ENCODE measurements around the gene CC2D2A. TPM values are rescaled to one million over a fixed set of nuclear protein-coding genes. Genes with fewer than 3 reads are reported as not detected.

CC2D2A gene
- 0.53 TPM for polyA plus RNA-seq (2012; ENCODE audit: low read depth, missing spikeins)

GRCh38 chr4:15469402-15470127 lies at the start of gene CC2D2A:
TSS of gene CC2D2A (plus strand) at chr4:15469882. CDS start at chr4:15475933, 6,051 bp downstream.
- no peak for DNase-seq (ENCODE audit: insufficient read length, low spot score)
- no peak for TF ChIP-seq POLR2AphosphoS5 (IDR thresholded peaks at IDR 0.05; ENCODE audit: low read depth, low read length)
- no peak for TF ChIP-seq PAX5 (IDR thresholded peaks at IDR 0.05; ENCODE audit: insufficient read depth, low read length, severe bottlenecking)
- no peak for TF ChIP-seq SPI1 (IDR thresholded peaks at IDR 0.05; ENCODE audit: low read depth, low read length)
- TF ChIP-seq TAF1 (IDR thresholded peaks at IDR 0.05; ENCODE audit: low read depth, low read length): no peak
- no peak for TF ChIP-seq POLR2A (IDR thresholded peaks at IDR 0.05; ENCODE audit: low read depth, low read length)
- TF ChIP-seq POU2F2 (IDR thresholded peaks at IDR 0.05; ENCODE audit: low read depth, low read length): no peak
- peak; percentile 13 for FAIRE-seq

GRCh38 chr4:15420642-15421041 lies 49.0 kb upstream of the CC2D2A start:
- FAIRE-seq: no peak
- TF ChIP-seq POLR2A (IDR thresholded peaks at IDR 0.05; ENCODE audit: low read depth, low read length): no peak
- no peak for DNase-seq (ENCODE audit: insufficient read length, low spot score)

- DNase-seq (ENCODE audit: insufficient read length, low spot score) (no peak), FAIRE-seq (no peak)
- TF ChIP-seq POLR2AphosphoS5 (IDR thresholded peaks at IDR 0.05; ENCODE audit: low read depth, low read length) (no peak), SPI1 (IDR thresholded peaks at IDR 0.05; ENCODE audit: low read depth, low read length) (no peak), TAF1 (IDR thresholded peaks at IDR 0.05; ENCODE audit: low read depth, low read length) (no peak), POLR2A (IDR thresholded peaks at IDR 0.05; ENCODE audit: low read depth, low read length) (no peak), PAX5 (IDR thresholded peaks at IDR 0.05; ENCODE audit: insufficient read depth, low read length, severe bottlenecking) (no peak), POU2F2 (IDR thresholded peaks at IDR 0.05; ENCODE audit: low read depth, low read length) (no peak)
Measured at GRCh38 chr4:15423285-15423711, 46.4 kb upstream of the CC2D2A start.

- DNase-seq (ENCODE audit: insufficient read length, low spot score) (no peak), FAIRE-seq (no peak)
- TF ChIP-seq POLR2AphosphoS5 (IDR thresholded peaks at IDR 0.05; ENCODE audit: low read depth, low read length) (no peak), PAX5 (IDR thresholded peaks at IDR 0.05; ENCODE audit: insufficient read depth, low read length, severe bottlenecking) (no peak), POLR2A (IDR thresholded peaks at IDR 0.05; ENCODE audit: low read depth, low read length) (no peak), TAF1 (IDR thresholded peaks at IDR 0.05; ENCODE audit: low read depth, low read length) (no peak), SPI1 (IDR thresholded peaks at IDR 0.05; ENCODE audit: low read depth, low read length) (no peak), POU2F2 (IDR thresholded peaks at IDR 0.05; ENCODE audit: low read depth, low read length) (no peak)
Measured at GRCh38 chr4:15425520-15425919, 44.2 kb upstream of the CC2D2A start.

GRCh38 chr4:15427161-15427560 lies 42.5 kb upstream of the CC2D2A start:
- DNase-seq (ENCODE audit: insufficient read length, low spot score): no peak
- TF ChIP-seq POLR2A (IDR thresholded peaks at IDR 0.05; ENCODE audit: low read depth, low read length) (no peak), PAX5 (IDR thresholded peaks at IDR 0.05; ENCODE audit: insufficient read depth, low read length, severe bottlenecking) (no peak), SPI1 (IDR thresholded peaks at IDR 0.05; ENCODE audit: low read depth, low read length) (no peak), POU2F2 (IDR thresholded peaks at IDR 0.05; ENCODE audit: low read depth, low read length) (no peak), TAF1 (IDR thresholded peaks at IDR 0.05; ENCODE audit: low read depth, low read length) (no peak), POLR2AphosphoS5 (IDR thresholded peaks at IDR 0.05; ENCODE audit: low read depth, low read length) (no peak)
- FAIRE-seq: no peak

- TF ChIP-seq POLR2A (IDR thresholded peaks at IDR 0.05; ENCODE audit: low read depth, low read length) (no peak), TAF1 (IDR thresholded peaks at IDR 0.05; ENCODE audit: low read depth, low read length) (no peak), POU2F2 (IDR thresholded peaks at IDR 0.05; ENCODE audit: low read depth, low read length) (no peak), SPI1 (IDR thresholded peaks at IDR 0.05; ENCODE audit: low read depth, low read length) (no peak), PAX5 (IDR thresholded peaks at IDR 0.05; ENCODE audit: insufficient read depth, low read length, severe bottlenecking) (no peak), POLR2AphosphoS5 (IDR thresholded peaks at IDR 0.05; ENCODE audit: low read depth, low read length) (no peak)
- no peak for DNase-seq (ENCODE audit: insufficient read length, low spot score)
- FAIRE-seq: no peak
Measured at GRCh38 chr4:15427701-15428100, 42.0 kb upstream of the CC2D2A start, which contains the start of gene C1QTNF7. TSS of gene C1QTNF7 (plus strand) at chr4:15428033. CDS start at chr4:15435744, 7,711 bp downstream.

GRCh38 chr4:15428611-15429010 lies 41.1 kb upstream of the CC2D2A start:
- no peak for FAIRE-seq

GRCh38 chr4:15434091-15434490 lies 35.6 kb upstream of the CC2D2A start:
- no peak for FAIRE-seq
- DNase-seq (ENCODE audit: insufficient read length, low spot score): no peak
- no peak for TF ChIP-seq TAF1 (IDR thresholded peaks at IDR 0.05; ENCODE audit: low read depth, low read length)
- no peak for TF ChIP-seq POLR2A (IDR thresholded peaks at IDR 0.05; ENCODE audit: low read depth, low read length)
- TF ChIP-seq POU2F2 (IDR thresholded peaks at IDR 0.05; ENCODE audit: low read depth, low read length): no peak
- no peak for TF ChIP-seq PAX5 (IDR thresholded peaks at IDR 0.05; ENCODE audit: insufficient read depth, low read length, severe bottlenecking)
- no peak for TF ChIP-seq SPI1 (IDR thresholded peaks at IDR 0.05; ENCODE audit: low read depth, low read length)

More at GRCh38 chr4:15428611-15429010, 41.1 kb upstream of the CC2D2A start:
- TF ChIP-seq PAX5 (IDR thresholded peaks at IDR 0.05; ENCODE audit: insufficient read depth, low read length, severe bottlenecking): no peak
- TF ChIP-seq SPI1 (IDR thresholded peaks at IDR 0.05; ENCODE audit: low read depth, low read length): no peak
- TF ChIP-seq POLR2A (IDR thresholded peaks at IDR 0.05; ENCODE audit: low read depth, low read length): no peak
- TF ChIP-seq POU2F2 (IDR thresholded peaks at IDR 0.05; ENCODE audit: low read depth, low read length): no peak
- no peak for TF ChIP-seq TAF1 (IDR thresholded peaks at IDR 0.05; ENCODE audit: low read depth, low read length)
- DNase-seq (ENCODE audit: insufficient read length, low spot score): no peak

- DNase-seq (ENCODE audit: insufficient read length, low spot score): no peak
- FAIRE-seq: no peak
- TF ChIP-seq POLR2A (IDR thresholded peaks at IDR 0.05; ENCODE audit: low read depth, low read length) (no peak), SPI1 (IDR thresholded peaks at IDR 0.05; ENCODE audit: low read depth, low read length) (no peak), PAX5 (IDR thresholded peaks at IDR 0.05; ENCODE audit: insufficient read depth, low read length, severe bottlenecking) (no peak), POU2F2 (IDR thresholded peaks at IDR 0.05; ENCODE audit: low read depth, low read length) (no peak)
Measured at GRCh38 chr4:15434676-15435075, 35.0 kb upstream of the CC2D2A start.

- no peak for TF ChIP-seq POLR2A (IDR thresholded peaks at IDR 0.05; ENCODE audit: low read depth, low read length)
- TF ChIP-seq TAF1 (IDR thresholded peaks at IDR 0.05; ENCODE audit: low read depth, low read length): no peak
- TF ChIP-seq SPI1 (IDR thresholded peaks at IDR 0.05; ENCODE audit: low read depth, low read length): no peak
- no peak for TF ChIP-seq PAX5 (IDR thresholded peaks at IDR 0.05; ENCODE audit: insufficient read depth, low read length, severe bottlenecking)
- TF ChIP-seq POLR2AphosphoS5 (IDR thresholded peaks at IDR 0.05; ENCODE audit: low read depth, low read length): no peak
- no peak for TF ChIP-seq POU2F2 (IDR thresholded peaks at IDR 0.05; ENCODE audit: low read depth, low read length)
- FAIRE-seq (no peak), DNase-seq (ENCODE audit: insufficient read length, low spot score) (no peak)
Measured at GRCh38 chr4:15436513-15436912, 33.2 kb upstream of the CC2D2A start.

Data from GM12891 (cell line).